ENCODE data around the gene TXNDC9. TPM values are rescaled to one million over a fixed set of nuclear protein-coding genes. Genes with fewer than 3 reads are reported as not detected.
A peak's percentile ranks its signal among the peaks of the same experiment; 100 is the strongest.
"Not testable (repeated sequence)": the region's sequence is repeated elsewhere in the genome, so short reads cannot be mapped to it uniquely, and the experiment has no call there.

Gene TXNDC9
- total RNA-seq, result 26.6 TPM

GRCh38 chr2:99335911-99336803 lies at the start of gene TXNDC9:
Gene TXNDC9, minus strand, starts transcription at chr2:99336333. Its CDS starts 3,123 bp downstream, at chr2:99333210.
- H3K9me3 ChIP-seq (ENCODE audit: control insufficient read depth in 3 of 3, low read length in 3 of 3), result no peaks in the 10 kb centered on the region
- H3K4me3 ChIP-seq (ENCODE audit: low read length in 3 of 3), result peak within 1 kb of the TSS; percentile 97 to 98 (median 98)
- H3K27me3 ChIP-seq (ENCODE audit: control insufficient read depth in 3 of 3, insufficient read depth in 3 of 3, low read length in 3 of 3), result no peaks in the 10 kb centered on the region
- peaks cover 5 to 14% (median 11%) of the 10 kb centered on the region in 3 donors for H3K36me3 ChIP-seq (ENCODE audit: control insufficient read depth in 3 of 3, insufficient read depth in 3 of 3, low read length in 3 of 3)
- peaks cover 5 to 23% (median 19%) of the 10 kb centered on the region in 3 donors for H3K4me1 ChIP-seq (ENCODE audit: control insufficient read depth in 3 of 3, insufficient read depth in 3 of 3, low read length in 3 of 3)
- peak within 1 kb of the TSS; percentile 93 to 96 (median 95) for H3K9ac ChIP-seq (ENCODE audit: low read depth in 1 of 3, low read length in 3 of 3)
- H3K27ac ChIP-seq (ENCODE audit: low read depth, low read length), result peak within 1 kb of the TSS; percentile 95

GRCh38 chr2:99382143-99382542 lies 46.0 kb upstream of the TXNDC9 start:
- no peak overlapping the region for H3K9ac ChIP-seq (ENCODE audit: low read depth in 1 of 3, low read length in 3 of 3)
- peaks cover 4 to 57% (median 36%) of the 10 kb centered on the region in 3 donors for H3K36me3 ChIP-seq (ENCODE audit: control insufficient read depth in 3 of 3, insufficient read depth in 3 of 3, low read length in 3 of 3)
- H3K27me3 ChIP-seq (ENCODE audit: control insufficient read depth in 3 of 3, insufficient read depth in 3 of 3, low read length in 3 of 3), result no peaks in the 10 kb centered on the region
- H3K4me3 ChIP-seq (ENCODE audit: low read length in 3 of 3), result no peak overlapping the region
- no peak overlapping the region for H3K27ac ChIP-seq (ENCODE audit: low read depth, low read length)
- H3K4me1 ChIP-seq (ENCODE audit: control insufficient read depth in 3 of 3, insufficient read depth in 3 of 3, low read length in 3 of 3), result no peaks in the 10 kb centered on the region
- H3K9me3 ChIP-seq (ENCODE audit: control insufficient read depth in 3 of 3, low read length in 3 of 3), result no peaks in the 10 kb centered on the region

- H3K36me3 ChIP-seq (ENCODE audit: control insufficient read depth in 3 of 3, insufficient read depth in 3 of 3, low read length in 3 of 3), result peaks cover 4 to 63% (median 36%) of the 10 kb centered on the region in 3 donors
- H3K9ac ChIP-seq (ENCODE audit: low read depth in 1 of 3, low read length in 3 of 3), result no peak overlapping the region
- no peak overlapping the region for H3K4me3 ChIP-seq (ENCODE audit: low read length in 3 of 3)
- no peaks in the 10 kb centered on the region for H3K4me1 ChIP-seq (ENCODE audit: control insufficient read depth in 3 of 3, insufficient read depth in 3 of 3, low read length in 3 of 3)
- H3K27me3 ChIP-seq (ENCODE audit: control insufficient read depth in 3 of 3, insufficient read depth in 3 of 3, low read length in 3 of 3), result no peaks in the 10 kb centered on the region
- H3K27ac ChIP-seq (ENCODE audit: low read depth, low read length), result no peak overlapping the region
- H3K9me3 ChIP-seq (ENCODE audit: control insufficient read depth in 3 of 3, low read length in 3 of 3), result no peaks in the 10 kb centered on the region
Observed at GRCh38 chr2:99380376-99381010, 44.4 kb upstream of the TXNDC9 start.

- Histone ChIP-seq H3K9me3 (ENCODE audit: control insufficient read depth in 3 of 3, low read length in 3 of 3) (no peaks in the 10 kb centered on the region), H3K4me3 (ENCODE audit: low read length in 3 of 3) (no peak overlapping the region), H3K9ac (ENCODE audit: low read depth in 1 of 3, low read length in 3 of 3) (no peak overlapping the region), H3K27ac (ENCODE audit: low read depth, low read length) (no peak overlapping the region), H3K36me3 (ENCODE audit: control insufficient read depth in 3 of 3, insufficient read depth in 3 of 3, low read length in 3 of 3) (peaks cover 14 to 61% (median 34%) of the 10 kb centered on the region in 3 donors), H3K4me1 (ENCODE audit: control insufficient read depth in 3 of 3, insufficient read depth in 3 of 3, low read length in 3 of 3) (no peaks in the 10 kb centered on the region), H3K27me3 (ENCODE audit: control insufficient read depth in 3 of 3, insufficient read depth in 3 of 3, low read length in 3 of 3) (no peaks in the 10 kb centered on the region)
Observed at GRCh38 chr2:99377879-99378278, 41.7 kb upstream of the TXNDC9 start.

GRCh38 chr2:99376254-99376864 lies 40.2 kb upstream of the TXNDC9 start:
- Histone ChIP-seq H3K4me1 (ENCODE audit: control insufficient read depth in 3 of 3, insufficient read depth in 3 of 3, low read length in 3 of 3) (no peaks in the 10 kb centered on the region), H3K4me3 (ENCODE audit: low read length in 3 of 3) (no peak overlapping the region), H3K36me3 (ENCODE audit: control insufficient read depth in 3 of 3, insufficient read depth in 3 of 3, low read length in 3 of 3) (peaks cover 16 to 57% (median 42%) of the 10 kb centered on the region in 3 donors), H3K9me3 (ENCODE audit: control insufficient read depth in 3 of 3, low read length in 3 of 3) (no peaks in the 10 kb centered on the region), H3K27me3 (ENCODE audit: control insufficient read depth in 3 of 3, insufficient read depth in 3 of 3, low read length in 3 of 3) (no peaks in the 10 kb centered on the region), H3K9ac (ENCODE audit: low read depth in 1 of 3, low read length in 3 of 3) (no peak overlapping the region), H3K27ac (ENCODE audit: low read depth, low read length) (no peak overlapping the region)

- Histone ChIP-seq H3K27ac (ENCODE audit: low read depth, low read length) (no peak overlapping the region), H3K9me3 (ENCODE audit: control insufficient read depth in 3 of 3, low read length in 3 of 3) (no peaks in the 10 kb centered on the region), H3K4me3 (ENCODE audit: low read length in 3 of 3) (no peak overlapping the region), H3K9ac (ENCODE audit: low read depth in 1 of 3, low read length in 3 of 3) (no peak overlapping the region), H3K27me3 (ENCODE audit: control insufficient read depth in 3 of 3, insufficient read depth in 3 of 3, low read length in 3 of 3) (no peaks in the 10 kb centered on the region), H3K4me1 (ENCODE audit: control insufficient read depth in 3 of 3, insufficient read depth in 3 of 3, low read length in 3 of 3) (no peaks in the 10 kb centered on the region), H3K36me3 (ENCODE audit: control insufficient read depth in 3 of 3, insufficient read depth in 3 of 3, low read length in 3 of 3) (peaks cover 15 to 53% (median 41%) of the 10 kb centered on the region in 3 donors)
Observed at GRCh38 chr2:99374747-99375146, 38.6 kb upstream of the TXNDC9 start.

GRCh38 chr2:99373144-99373543 lies 37.0 kb upstream of the TXNDC9 start:
- Histone ChIP-seq H3K9ac (ENCODE audit: low read depth in 1 of 3, low read length in 3 of 3) (no peak overlapping the region), H3K36me3 (ENCODE audit: control insufficient read depth in 3 of 3, insufficient read depth in 3 of 3, low read length in 3 of 3) (peaks cover 13 to 50% (median 41%) of the 10 kb centered on the region in 3 donors), H3K27me3 (ENCODE audit: control insufficient read depth in 3 of 3, insufficient read depth in 3 of 3, low read length in 3 of 3) (no peaks in the 10 kb centered on the region), H3K4me3 (ENCODE audit: low read length in 3 of 3) (no peak overlapping the region), H3K4me1 (ENCODE audit: control insufficient read depth in 3 of 3, insufficient read depth in 3 of 3, low read length in 3 of 3) (no peaks in the 10 kb centered on the region), H3K9me3 (ENCODE audit: control insufficient read depth in 3 of 3, low read length in 3 of 3) (no peaks in the 10 kb centered on the region), H3K27ac (ENCODE audit: low read depth, low read length) (no peak overlapping the region)

- peaks cover 17 to 68% (median 67%) of the 10 kb centered on the region in 3 donors for H3K36me3 ChIP-seq (ENCODE audit: control insufficient read depth in 3 of 3, insufficient read depth in 3 of 3, low read length in 3 of 3)
- H3K9ac ChIP-seq (ENCODE audit: low read depth in 1 of 3, low read length in 3 of 3); H3K4me1 ChIP-seq (ENCODE audit: control insufficient read depth in 3 of 3, insufficient read depth in 3 of 3, low read length in 3 of 3); H3K4me3 ChIP-seq (ENCODE audit: low read length in 3 of 3); H3K27ac ChIP-seq (ENCODE audit: low read depth, low read length); H3K27me3 ChIP-seq (ENCODE audit: control insufficient read depth in 3 of 3, insufficient read depth in 3 of 3, low read length in 3 of 3); H3K9me3 ChIP-seq (ENCODE audit: control insufficient read depth in 3 of 3, low read length in 3 of 3): not testable (repeated sequence)
Observed at GRCh38 chr2:99368854-99369253, 32.7 kb upstream of the TXNDC9 start.

GRCh38 chr2:99365661-99366060 lies 29.5 kb upstream of the TXNDC9 start:
- H3K9ac ChIP-seq (ENCODE audit: low read depth in 1 of 3, low read length in 3 of 3), result no peak overlapping the region
- no peaks in the 10 kb centered on the region for H3K4me1 ChIP-seq (ENCODE audit: control insufficient read depth in 3 of 3, insufficient read depth in 3 of 3, low read length in 3 of 3)
- no peaks in the 10 kb centered on the region for H3K27me3 ChIP-seq (ENCODE audit: control insufficient read depth in 3 of 3, insufficient read depth in 3 of 3, low read length in 3 of 3)
- H3K9me3 ChIP-seq (ENCODE audit: control insufficient read depth in 3 of 3, low read length in 3 of 3), result no peaks in the 10 kb centered on the region
- H3K27ac ChIP-seq (ENCODE audit: low read depth, low read length), result no peak overlapping the region
- H3K36me3 ChIP-seq (ENCODE audit: control insufficient read depth in 3 of 3, insufficient read depth in 3 of 3, low read length in 3 of 3), result peaks cover 15 to 72% (median 59%) of the 10 kb centered on the region in 3 donors
- H3K4me3 ChIP-seq (ENCODE audit: low read length in 3 of 3), result no peak overlapping the region

All from skeletal muscle tissue (tissue), 4 donors.